HG03469 (cell line): ENCODE measurements around the gene PDCD1LG2.

Source experiments
- ATAC-seq: cut with Tn5 transposase; IDR thresholded peaks from one replicate; pipeline ENCODE4 v1.9.1; 2021; ENCODE audit warnings: mild to moderate bottlenecking, moderate library complexity, moderate number of reproducible peaks; ENCODE audit not compliant: unreplicated experiment

PDCD1LG2 gene

GRCh38 chr9:5608298-5609225, 98.2 kb downstream of the PDCD1LG2 start:
- ATAC-seq: no peak

- no peak for ATAC-seq
Observed at GRCh38 chr9:5609226-5609596, 98.9 kb downstream of the PDCD1LG2 start.

DNA sequence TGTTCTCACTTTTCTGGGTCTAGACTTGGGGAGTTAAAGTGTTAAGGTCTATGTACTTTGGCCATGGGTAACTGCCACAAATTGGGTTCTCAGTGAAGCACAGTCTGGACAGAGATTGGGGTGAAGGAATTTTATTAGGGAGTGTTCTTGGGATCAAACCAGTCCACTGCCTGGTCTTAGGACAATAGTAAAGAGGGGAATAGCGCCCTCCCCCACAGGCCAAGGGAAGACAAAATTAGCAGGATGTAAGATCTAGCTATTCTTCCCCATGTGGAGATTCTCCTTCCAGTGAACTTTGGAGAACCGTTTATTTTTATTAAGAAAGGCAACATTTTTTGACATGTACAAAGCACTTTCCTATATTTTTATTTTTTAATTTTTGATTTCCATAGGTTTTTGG, 100.2 kb downstream of the PDCD1LG2 start:
- ATAC-seq: no peak

DNA sequence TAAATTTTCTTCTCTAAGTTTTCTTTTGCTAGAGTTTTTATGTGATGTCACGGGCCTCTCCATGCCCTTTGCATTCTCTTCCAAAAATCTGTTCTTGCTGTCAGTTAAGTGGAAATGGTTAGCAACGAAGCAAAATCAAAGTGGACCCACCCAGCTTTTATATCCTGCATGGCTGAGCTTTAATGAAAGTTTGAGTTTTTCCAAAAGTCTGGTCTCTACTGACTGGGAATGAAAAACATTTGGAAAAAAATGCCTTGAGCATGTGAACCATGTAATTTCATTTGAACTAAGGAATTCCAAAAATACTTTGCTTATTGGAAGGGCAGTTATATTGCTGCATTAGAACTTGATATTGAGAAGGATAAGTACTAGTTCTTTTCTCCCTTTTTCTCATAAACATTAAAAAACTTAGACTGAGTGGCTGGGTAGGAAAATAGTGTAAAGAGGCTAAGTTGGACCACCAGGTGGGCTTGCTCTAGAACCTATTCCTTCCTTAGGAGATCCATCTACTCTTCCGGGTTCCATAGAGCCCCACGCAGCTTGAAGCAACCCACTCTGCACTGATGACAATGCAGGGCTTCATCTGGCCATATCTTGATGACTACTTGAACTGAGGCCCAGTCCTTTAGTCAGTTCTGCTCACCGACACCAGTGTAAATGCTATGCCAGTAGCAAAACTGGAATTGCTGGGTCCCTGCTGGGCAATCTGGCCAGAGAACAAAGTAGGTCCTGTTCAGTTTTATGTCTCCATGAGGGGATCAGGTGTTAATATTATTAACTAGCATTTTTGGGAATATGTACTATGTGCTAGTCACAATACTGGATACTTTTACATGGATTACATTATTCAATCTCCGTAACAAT, 101.2 kb downstream of the PDCD1LG2 start:
- ATAC-seq: no peak

GRCh38 chr9:5612185-5612530, 101.8 kb downstream of the PDCD1LG2 start:
- no peak for ATAC-seq

- ATAC-seq: no peak
Observed at GRCh38 chr9:5614192-5614591, 103.9 kb downstream of the PDCD1LG2 start.

- no peak for ATAC-seq
Observed at GRCh38 chr9:5614985-5615384, 104.7 kb downstream of the PDCD1LG2 start.

DNA sequence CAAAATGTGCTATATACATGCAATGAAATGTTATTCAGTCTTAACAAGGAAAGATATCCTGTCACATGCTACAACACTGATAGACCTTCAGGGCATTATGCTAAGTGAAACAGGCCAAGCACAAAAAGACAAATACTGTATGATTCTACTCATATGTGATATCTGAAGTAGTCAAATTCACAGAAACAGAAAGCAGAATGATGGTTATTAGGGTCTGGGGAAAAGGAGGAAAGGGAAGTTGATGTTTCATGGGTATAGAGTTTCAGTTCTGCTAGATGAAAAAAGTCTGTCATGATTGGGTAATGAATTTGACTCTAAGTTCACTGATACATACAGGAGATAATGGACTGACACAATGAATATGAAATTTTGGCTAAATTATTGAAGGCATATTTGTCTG, 107.4 kb downstream of the PDCD1LG2 start:
- peak; percentile 95 for ATAC-seq

- no peak for ATAC-seq
Observed at GRCh38 chr9:5620494-5620893, 110.2 kb downstream of the PDCD1LG2 start.
